Measurements from ENCODE around the gene SIRT3. TPM values are rescaled to one million over a fixed set of nuclear protein-coding genes. Genes with fewer than 3 reads are reported as not detected.

Gene SIRT3
- 18.8 and 33.7 TPM in 2 replicates for total RNA-seq (ENCODE audit: low replicate concordance)
- long read RNA-seq, partial matches to known transcripts: 2 of 12 reads
- long read RNA-seq, other reads (novel, unspliced or antisense): 4 of 12 reads

- H3K36me3 Mint-ChIP-seq: peaks cover 8% of the 10 kb centered on the region
- TF ChIP-seq CTCF (conservative IDR thresholded peaks at IDR 0.05): peak; percentile 62
- H3K4me3 Mint-ChIP-seq: peak within 1 kb of the TSS; percentile 99
- peak; percentile 86 for DNase-seq (ENCODE audit: extremely low spot score, unreplicated experiment)
- H3K9me3 Mint-ChIP-seq: no peaks in the 10 kb centered on the region
- H3K27ac Mint-ChIP-seq: peak within 1 kb of the TSS; percentile 96
- no peaks in the 10 kb centered on the region for H3K27me3 Mint-ChIP-seq
- peaks cover 20% of the 10 kb centered on the region for H3K4me1 Mint-ChIP-seq (ENCODE audit: unreplicated experiment)
These were observed at the start of gene SIRT3 for GRCh38 chr11:235997-236773. SIRT3 (minus strand) TSS chr11:236342; CDS start chr11:236328, 14 bp downstream.

GRCh38 chr11:285894-286220 is 49.7 kb upstream of the SIRT3 start:
- DNase-seq (ENCODE audit: extremely low spot score, unreplicated experiment): peak; percentile 66
- no peak for TF ChIP-seq CTCF (conservative IDR thresholded peaks at IDR 0.05)
- no peaks in the 10 kb centered on the region for H3K9me3 Mint-ChIP-seq
- H3K36me3 Mint-ChIP-seq: no peaks in the 10 kb centered on the region
- H3K4me1 Mint-ChIP-seq (ENCODE audit: unreplicated experiment): peaks cover 10% of the 10 kb centered on the region
- H3K27ac Mint-ChIP-seq: no peak overlapping the region
- peaks cover 31% of the 10 kb centered on the region for H3K27me3 Mint-ChIP-seq
- no peak overlapping the region for H3K4me3 Mint-ChIP-seq

GRCh38 chr11:285021-285893 is 49.1 kb upstream of the SIRT3 start:
- H3K9me3 Mint-ChIP-seq: no peaks in the 10 kb centered on the region
- no peak for DNase-seq (ENCODE audit: extremely low spot score, unreplicated experiment)
- no peaks in the 10 kb centered on the region for H3K36me3 Mint-ChIP-seq
- no peak overlapping the region for H3K27ac Mint-ChIP-seq
- peaks cover 10% of the 10 kb centered on the region for H3K4me1 Mint-ChIP-seq (ENCODE audit: unreplicated experiment)
- no peak for TF ChIP-seq CTCF (conservative IDR thresholded peaks at IDR 0.05)
- H3K27me3 Mint-ChIP-seq: peaks cover 31% of the 10 kb centered on the region
- H3K4me3 Mint-ChIP-seq: no peak overlapping the region

GRCh38 chr11:284105-285020 is 48.2 kb upstream of the SIRT3 start:
- Mint-ChIP-seq H3K27me3 (peaks cover 31% of the 10 kb centered on the region), H3K4me3 (no peak overlapping the region), H3K36me3 (no peaks in the 10 kb centered on the region), H3K4me1 (ENCODE audit: unreplicated experiment) (peaks cover 10% of the 10 kb centered on the region), H3K9me3 (no peaks in the 10 kb centered on the region), H3K27ac (no peak overlapping the region)
- no peak for DNase-seq (ENCODE audit: extremely low spot score, unreplicated experiment)
- no peak for TF ChIP-seq CTCF (conservative IDR thresholded peaks at IDR 0.05)
